Measurements from ENCODE around the gene KRTAP10-12. TPM values are rescaled to one million over a fixed set of nuclear protein-coding genes. Genes with fewer than 3 reads are reported as not detected.

The KRTAP10-12 gene
- total RNA-seq, 1 donor from 2014 or later, result not detected

DNA sequence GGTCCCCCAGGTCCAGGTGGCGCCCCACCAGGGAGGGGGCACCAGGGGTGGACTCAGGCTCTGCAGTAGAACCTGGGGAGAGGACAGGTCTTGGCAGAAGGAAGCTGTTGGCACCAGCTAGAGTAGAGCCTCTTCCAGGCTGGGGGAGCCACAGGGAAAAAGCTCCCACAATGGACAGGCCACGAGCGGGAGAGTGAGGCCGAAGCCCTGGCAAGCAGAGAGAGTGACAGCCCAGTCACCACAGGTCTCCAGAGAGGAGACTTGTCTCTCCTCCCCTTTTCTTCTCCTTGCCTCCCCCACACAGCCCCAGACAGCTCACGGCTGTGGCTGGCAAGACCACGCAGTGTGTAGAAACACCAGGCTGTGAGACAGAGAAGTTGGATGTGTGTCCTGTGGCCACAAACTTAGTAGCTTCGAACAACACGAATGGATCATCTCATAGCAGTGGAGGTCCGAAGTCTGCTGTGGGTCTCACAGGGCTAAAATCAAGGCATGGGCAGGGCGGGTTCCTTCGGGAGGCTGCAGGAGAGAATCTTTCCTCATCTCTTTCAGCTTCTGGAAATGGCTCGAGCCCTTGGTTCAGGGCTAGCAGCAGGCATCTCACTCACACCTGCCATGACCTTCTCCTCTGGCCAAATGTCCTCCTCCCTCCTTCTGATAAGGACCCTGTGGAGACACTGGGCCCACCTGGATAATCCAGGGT lies 45.8 kb upstream of the KRTAP10-12 start:
- Histone ChIP-seq H3K9me3 (replicated peaks) (peaks cover 3% of the 10 kb centered on the region), H3K27ac (replicated peaks) (no peak overlapping the region), H3K36me3 (no peaks in the 10 kb centered on the region), H3K4me1 (no peaks in the 10 kb centered on the region), H3K27me3 (ENCODE audit: low read depth) (peaks cover 22% of the 10 kb centered on the region), H3K4me3 (no peak overlapping the region)
- intact Hi-C loops (cut with micrococcal nuclease), result no loop called here
- no peak for DNase-seq
- TF ChIP-seq, protein P1, sequence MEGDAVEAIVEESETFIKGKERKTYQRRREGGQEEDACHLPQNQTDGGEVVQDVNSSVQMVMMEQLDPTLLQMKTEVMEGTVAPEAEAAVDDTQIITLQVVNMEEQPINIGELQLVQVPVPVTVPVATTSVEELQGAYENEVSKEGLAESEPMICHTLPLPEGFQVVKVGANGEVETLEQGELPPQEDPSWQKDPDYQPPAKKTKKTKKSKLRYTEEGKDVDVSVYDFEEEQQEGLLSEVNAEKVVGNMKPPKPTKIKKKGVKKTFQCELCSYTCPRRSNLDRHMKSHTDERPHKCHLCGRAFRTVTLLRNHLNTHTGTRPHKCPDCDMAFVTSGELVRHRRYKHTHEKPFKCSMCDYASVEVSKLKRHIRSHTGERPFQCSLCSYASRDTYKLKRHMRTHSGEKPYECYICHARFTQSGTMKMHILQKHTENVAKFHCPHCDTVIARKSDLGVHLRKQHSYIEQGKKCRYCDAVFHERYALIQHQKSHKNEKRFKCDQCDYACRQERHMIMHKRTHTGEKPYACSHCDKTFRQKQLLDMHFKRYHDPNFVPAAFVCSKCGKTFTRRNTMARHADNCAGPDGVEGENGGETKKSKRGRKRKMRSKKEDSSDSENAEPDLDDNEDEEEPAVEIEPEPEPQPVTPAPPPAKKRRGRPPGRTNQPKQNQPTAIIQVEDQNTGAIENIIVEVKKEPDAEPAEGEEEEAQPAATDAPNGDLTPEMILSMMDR (IDR thresholded peaks at IDR 0.05; ENCODE audit: borderline replicate concordance), result no peak

GRCh38 chr21:44653123-44653522 lies 43.8 kb upstream of the KRTAP10-12 start:
- TF ChIP-seq, protein P1 (IDR thresholded peaks at IDR 0.05; ENCODE audit: borderline replicate concordance), result no peak
- intact Hi-C loops (cut with micrococcal nuclease), result no loop called here
- Histone ChIP-seq H3K36me3 (no peaks in the 10 kb centered on the region), H3K27me3 (ENCODE audit: low read depth) (peaks cover 22% of the 10 kb centered on the region), H3K4me3 (no peak overlapping the region), H3K4me1 (no peaks in the 10 kb centered on the region), H3K27ac (replicated peaks) (no peak overlapping the region), H3K9me3 (replicated peaks) (peaks cover 12% of the 10 kb centered on the region)
- no peak for DNase-seq

DNA sequence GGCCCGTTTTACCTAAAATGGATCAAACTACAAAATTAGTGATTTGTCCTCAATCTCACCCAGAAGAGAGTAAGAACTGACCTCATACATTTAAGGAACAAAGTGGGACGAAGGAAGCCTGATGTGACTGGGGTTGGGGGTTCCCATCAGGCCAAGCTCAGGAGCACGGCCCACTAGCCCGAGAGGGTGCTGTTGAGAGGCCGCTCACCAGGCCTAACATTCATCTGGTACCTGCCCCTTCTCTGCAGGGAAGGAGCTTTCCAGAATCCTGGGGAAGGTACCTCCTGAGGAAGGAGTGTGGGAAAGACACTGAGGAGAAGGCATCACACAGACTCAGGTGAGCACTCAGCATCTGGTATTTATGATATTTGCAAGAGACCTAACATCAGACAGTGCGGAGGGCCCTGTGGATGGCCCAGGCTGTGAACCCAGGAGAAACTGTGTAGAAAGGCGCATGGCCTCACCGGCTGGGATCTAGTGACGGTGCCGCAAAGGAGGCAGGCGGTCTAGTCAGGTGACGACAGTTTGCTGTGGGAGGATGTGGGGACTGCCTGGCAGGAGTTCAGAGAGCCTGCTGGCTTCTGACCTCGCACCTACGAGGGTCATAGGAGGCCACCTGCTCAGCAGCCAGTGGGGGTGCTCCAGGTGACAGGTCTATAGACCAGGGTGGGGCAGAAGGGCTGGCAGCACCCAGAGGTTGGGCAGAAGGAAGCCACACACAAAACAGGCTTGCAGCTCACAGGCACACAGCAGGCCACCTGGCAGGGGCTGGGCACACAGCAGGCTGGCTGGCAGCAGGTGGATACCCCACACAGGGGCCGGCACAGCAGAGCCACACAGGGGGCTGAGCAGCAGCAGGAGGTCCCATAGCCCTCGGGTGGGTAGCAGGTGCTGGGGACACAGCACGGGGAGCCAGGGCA lies 43.1 kb upstream of the KRTAP10-12 start:
- no peak for DNase-seq
- peaks cover 20% of the 10 kb centered on the region for H3K27me3 ChIP-seq (ENCODE audit: low read depth)
- H3K36me3 ChIP-seq, result no peaks in the 10 kb centered on the region
- intact Hi-C loops (cut with micrococcal nuclease), result no loop called here
- no peaks in the 10 kb centered on the region for H3K4me1 ChIP-seq
- no peak overlapping the region for H3K27ac ChIP-seq (replicated peaks)
- peaks cover 12% of the 10 kb centered on the region for H3K9me3 ChIP-seq (replicated peaks)
- TF ChIP-seq, protein P1 (IDR thresholded peaks at IDR 0.05; ENCODE audit: borderline replicate concordance), result no peak
- no peak overlapping the region for H3K4me3 ChIP-seq

- H3K4me3 ChIP-seq, result no peak within 1 kb of the TSS
- H3K9me3 ChIP-seq (replicated peaks), result peaks cover 12% of the 10 kb centered on the region
- TF ChIP-seq, protein P1 (IDR thresholded peaks at IDR 0.05; ENCODE audit: borderline replicate concordance), result no peak
- H3K36me3 ChIP-seq, result no peaks in the 10 kb centered on the region
- H3K27ac ChIP-seq (replicated peaks), result no peak within 1 kb of the TSS
- H3K4me1 ChIP-seq, result no peaks in the 10 kb centered on the region
- H3K27me3 ChIP-seq (ENCODE audit: low read depth), result peaks cover 14% of the 10 kb centered on the region
- intact Hi-C loops (cut with micrococcal nuclease), result no loop called here
- no peak for DNase-seq
These were observed 42.3 kb upstream of the KRTAP10-12 start, which contains the start of gene KRTAP12-4 for GRCh38 chr21:44654576-44655175. KRTAP12-4 (minus strand) TSS chr21:44654659; CDS start chr21:44654614, 45 bp downstream.

DNA sequence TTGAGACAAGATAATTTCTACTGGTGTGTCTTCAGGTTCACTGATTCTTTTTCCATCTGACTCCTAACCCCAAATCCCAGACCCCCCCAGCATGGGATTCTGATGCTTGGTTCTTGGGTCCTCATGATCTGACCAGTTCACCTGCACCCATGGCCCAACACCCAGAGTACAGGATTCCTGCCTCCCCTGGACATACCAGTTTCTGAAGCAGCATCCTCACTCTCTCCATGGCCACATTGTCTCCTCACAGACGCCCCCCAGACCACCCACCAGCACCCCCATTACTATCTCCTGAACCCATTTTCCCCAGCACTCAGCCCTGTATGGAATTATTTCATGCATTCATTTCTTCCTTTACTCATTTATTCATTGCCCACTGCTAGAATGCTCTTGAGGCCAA lies 40.1 kb upstream of the KRTAP10-12 start:
- Histone ChIP-seq H3K27ac (replicated peaks) (no peak overlapping the region), H3K36me3 (no peaks in the 10 kb centered on the region), H3K4me1 (no peaks in the 10 kb centered on the region), H3K27me3 (ENCODE audit: low read depth) (peaks cover 14% of the 10 kb centered on the region), H3K4me3 (no peak overlapping the region), H3K9me3 (replicated peaks) (peaks cover 12% of the 10 kb centered on the region)
- DNase-seq, result no peak
- intact Hi-C loops (cut with micrococcal nuclease), result no loop called here
- TF ChIP-seq, protein P1 (IDR thresholded peaks at IDR 0.05; ENCODE audit: borderline replicate concordance), result no peak
